ENCODE results near the gene UBE3B. TPM values are rescaled to one million over a fixed set of nuclear protein-coding genes. Genes with fewer than 3 reads are reported as not detected.

Gene UBE3B
- total RNA-seq, 1 experiment from 2014 or later, result 48.0 TPM

DNA sequence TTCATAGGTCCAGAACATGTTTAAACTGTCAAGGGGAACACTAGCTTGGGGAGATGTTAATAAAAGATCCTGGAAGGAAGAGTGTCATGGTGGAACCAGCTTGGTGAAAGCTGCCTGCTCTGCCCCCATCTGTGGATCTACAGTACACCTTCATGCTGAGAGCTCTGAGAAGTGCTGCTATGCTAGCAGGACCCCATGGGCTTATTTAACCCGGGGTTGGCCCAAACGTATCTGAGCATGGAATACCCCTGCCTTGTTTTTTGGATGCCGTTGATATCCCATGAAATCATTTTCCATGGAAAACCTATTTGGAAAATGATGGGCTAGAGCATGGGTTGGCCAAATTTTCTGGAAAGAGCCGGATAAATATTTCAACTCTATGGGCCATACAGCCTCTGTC lies 14.2 kb downstream of the UBE3B start:
- intact Hi-C loops (cut with micrococcal nuclease; ENCODE audit: unreplicated experiment), result no loop called here
- ChIA-PET CTCF (no interaction called here), POLR2A (ENCODE audit: unreplicated experiment) (no interaction called here)
- no peak overlapping the region for H2AFZ ChIP-seq
- no peaks in the 10 kb centered on the region for H3K4me1 ChIP-seq (replicated peaks; ENCODE audit: insufficient read depth)
- no peaks in the 10 kb centered on the region for H3F3A ChIP-seq (ENCODE audit: insufficient read depth, low read depth)
- H3K9me3 ChIP-seq (ENCODE audit: insufficient read depth, low read depth), result no peaks in the 10 kb centered on the region
- no TSS peak for BruUV-seq (replicated peaks)
- no peak overlapping the region for H3K4me3 ChIP-seq
- H3K27me3 ChIP-seq (ENCODE audit: insufficient read depth, low read depth), result no peaks in the 10 kb centered on the region
- no peak overlapping the region for H3K27ac ChIP-seq
- DNase-seq, result no peak
- TF ChIP-seq, protein P1, sequence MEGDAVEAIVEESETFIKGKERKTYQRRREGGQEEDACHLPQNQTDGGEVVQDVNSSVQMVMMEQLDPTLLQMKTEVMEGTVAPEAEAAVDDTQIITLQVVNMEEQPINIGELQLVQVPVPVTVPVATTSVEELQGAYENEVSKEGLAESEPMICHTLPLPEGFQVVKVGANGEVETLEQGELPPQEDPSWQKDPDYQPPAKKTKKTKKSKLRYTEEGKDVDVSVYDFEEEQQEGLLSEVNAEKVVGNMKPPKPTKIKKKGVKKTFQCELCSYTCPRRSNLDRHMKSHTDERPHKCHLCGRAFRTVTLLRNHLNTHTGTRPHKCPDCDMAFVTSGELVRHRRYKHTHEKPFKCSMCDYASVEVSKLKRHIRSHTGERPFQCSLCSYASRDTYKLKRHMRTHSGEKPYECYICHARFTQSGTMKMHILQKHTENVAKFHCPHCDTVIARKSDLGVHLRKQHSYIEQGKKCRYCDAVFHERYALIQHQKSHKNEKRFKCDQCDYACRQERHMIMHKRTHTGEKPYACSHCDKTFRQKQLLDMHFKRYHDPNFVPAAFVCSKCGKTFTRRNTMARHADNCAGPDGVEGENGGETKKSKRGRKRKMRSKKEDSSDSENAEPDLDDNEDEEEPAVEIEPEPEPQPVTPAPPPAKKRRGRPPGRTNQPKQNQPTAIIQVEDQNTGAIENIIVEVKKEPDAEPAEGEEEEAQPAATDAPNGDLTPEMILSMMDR (conservative IDR thresholded peaks at IDR 0.05), result no peak
- TF ChIP-seq EZH2 (IDR thresholded peaks at IDR 0.05; ENCODE audit: low read depth), result no peak
- H3K9me2 ChIP-seq (ENCODE audit: insufficient read depth), result no peaks in the 10 kb centered on the region
- H3K79me2 ChIP-seq (ENCODE audit: low read depth), result no peaks in the 10 kb centered on the region
- no peaks in the 10 kb centered on the region for H4K20me1 ChIP-seq (ENCODE audit: insufficient read depth)
- H3K4me2 ChIP-seq, result no peak overlapping the region
- H3K36me3 ChIP-seq (ENCODE audit: low read depth), result peaks cover 5% of the 10 kb centered on the region

DNA sequence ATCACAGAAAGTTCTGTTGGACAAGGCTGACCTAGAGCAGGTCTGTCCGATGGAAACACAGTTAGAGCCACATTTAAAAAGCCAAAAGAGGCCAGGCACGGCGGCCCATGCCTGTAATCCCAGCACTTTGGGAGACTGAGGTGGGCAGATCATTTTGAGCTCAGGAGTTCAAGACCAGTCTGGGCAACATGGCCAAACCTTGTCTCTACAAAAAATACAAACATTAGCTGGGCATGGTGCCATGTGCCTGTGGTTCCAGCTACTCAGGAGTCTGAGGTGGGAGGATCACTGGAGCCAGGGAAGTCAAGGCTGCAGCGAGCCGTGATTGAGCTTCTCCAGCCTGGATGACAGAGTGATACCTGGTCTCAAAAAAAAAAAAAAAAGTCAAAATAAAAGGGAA lies 14.9 kb downstream of the UBE3B start:
- no peaks in the 10 kb centered on the region for H3K27me3 ChIP-seq (ENCODE audit: insufficient read depth, low read depth)
- POLR2A ChIA-PET (ENCODE audit: unreplicated experiment), result no interaction called here

DNA sequence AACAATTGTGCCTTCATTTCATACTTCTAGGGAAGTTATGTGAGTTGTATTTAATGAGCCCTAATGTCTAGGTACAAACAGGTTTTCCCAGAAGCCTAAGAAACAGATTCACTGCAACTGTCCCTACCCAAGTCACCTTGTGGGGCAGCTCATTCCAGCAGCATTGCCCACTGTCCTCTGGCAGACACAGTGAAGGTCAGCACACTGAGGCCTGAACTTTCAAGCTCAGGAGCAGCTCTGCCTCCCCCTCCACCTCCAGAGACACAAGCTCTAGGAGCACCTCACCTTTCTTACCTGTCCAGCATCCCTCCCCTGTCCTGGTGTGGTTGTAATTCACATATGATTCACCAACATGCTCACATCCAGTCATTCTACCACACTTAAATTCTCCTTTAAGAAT lies 15.7 kb downstream of the UBE3B start:
- H3K36me3 ChIP-seq (ENCODE audit: low read depth), result no peaks in the 10 kb centered on the region; the same call in none of the 2 replicates
- ChIA-PET POLR2A (ENCODE audit: unreplicated experiment) (no interaction called here), CTCF (no interaction called here)
- no peaks in the 10 kb centered on the region for H4K20me1 ChIP-seq (ENCODE audit: insufficient read depth)
- H3K79me2 ChIP-seq (ENCODE audit: low read depth), result no peaks in the 10 kb centered on the region
- DNase-seq, result no peak
- H2AFZ ChIP-seq, result no peak overlapping the region
- H3K9me3 ChIP-seq (ENCODE audit: insufficient read depth, low read depth), result no peaks in the 10 kb centered on the region
- H3K27ac ChIP-seq, result no peak overlapping the region
- no peak overlapping the region for H3K4me3 ChIP-seq
- H3K4me2 ChIP-seq, result no peak overlapping the region
- H3K4me1 ChIP-seq (replicated peaks; ENCODE audit: insufficient read depth), result no peaks in the 10 kb centered on the region
- no peaks in the 10 kb centered on the region for H3K27me3 ChIP-seq (ENCODE audit: insufficient read depth, low read depth)
- TF ChIP-seq, protein P1 (conservative IDR thresholded peaks at IDR 0.05), result no peak
- no peak for TF ChIP-seq EZH2 (IDR thresholded peaks at IDR 0.05; ENCODE audit: low read depth)
- H3F3A ChIP-seq (ENCODE audit: insufficient read depth, low read depth), result no peaks in the 10 kb centered on the region
- H3K9me2 ChIP-seq (ENCODE audit: insufficient read depth), result no peaks in the 10 kb centered on the region
- no TSS peak for BruUV-seq (replicated peaks)
- intact Hi-C loops (cut with micrococcal nuclease; ENCODE audit: unreplicated experiment), result no loop called here

More for the DNA sequence above, 14.9 kb downstream of the UBE3B start:
- no peaks in the 10 kb centered on the region for H3K9me3 ChIP-seq (ENCODE audit: insufficient read depth, low read depth)
- H2AFZ ChIP-seq, result no peak overlapping the region
- H4K20me1 ChIP-seq (ENCODE audit: insufficient read depth), result no peaks in the 10 kb centered on the region
- H3K4me2 ChIP-seq, result no peak overlapping the region
- H3K27ac ChIP-seq, result no peak overlapping the region
- intact Hi-C loops (cut with micrococcal nuclease; ENCODE audit: unreplicated experiment), result no loop called here
- no peaks in the 10 kb centered on the region for H3K9me2 ChIP-seq (ENCODE audit: insufficient read depth)
- no peaks in the 10 kb centered on the region for H3K79me2 ChIP-seq (ENCODE audit: low read depth)
- no peaks in the 10 kb centered on the region for H3K4me1 ChIP-seq (replicated peaks; ENCODE audit: insufficient read depth)
- no peaks in the 10 kb centered on the region for H3F3A ChIP-seq (ENCODE audit: insufficient read depth, low read depth)
- DNase-seq, result no peak
- H3K4me3 ChIP-seq, result no peak overlapping the region
- TF ChIP-seq EZH2 (IDR thresholded peaks at IDR 0.05; ENCODE audit: low read depth), result no peak
- TF ChIP-seq, protein P1 (conservative IDR thresholded peaks at IDR 0.05), result no peak
- CTCF ChIA-PET, result interaction anchor here (0.6 kb wide), 1 partner anchor 9 kb away, joined by 7 read pairs; no protein-coding TSS in a partner anchor
- H3K36me3 ChIP-seq (ENCODE audit: low read depth), result no peaks in the 10 kb centered on the region; the same call in none of the 2 replicates
- BruUV-seq (replicated peaks), result no TSS peak

Measured in PC-9 (cell line).